GM12801 (cell line): ENCODE results near the gene NEIL3.

ENCODE experiments used
- CTCF ChIP-seq: IDR thresholded peaks from one replicate; pipeline ENCODE4 v1.5.1; 2011; ENCODE audit warnings: control low read depth; ENCODE audit not compliant: insufficient read length; ENCODE audit errors: extremely low read depth

Gene NEIL3

GRCh38 chr4:177271915-177272766 lies 37.5 kb upstream of the NEIL3 start:
- no peak for TF ChIP-seq CTCF

- no peak for TF ChIP-seq CTCF
These were observed 33.7 kb upstream of the NEIL3 start for GRCh38 chr4:177275999-177276398.

GRCh38 chr4:177281351-177281909 lies 28.2 kb upstream of the NEIL3 start:
- no peak for TF ChIP-seq CTCF

- no peak for TF ChIP-seq CTCF
These were observed 27.3 kb upstream of the NEIL3 start for GRCh38 chr4:177282284-177282835.

GRCh38 chr4:177283167-177283566 lies 26.5 kb upstream of the NEIL3 start:
- no peak for TF ChIP-seq CTCF

GRCh38 chr4:177285953-177286352 lies 23.7 kb upstream of the NEIL3 start:
- TF ChIP-seq CTCF: no peak

GRCh38 chr4:177287255-177287654 lies 22.4 kb upstream of the NEIL3 start:
- no peak for TF ChIP-seq CTCF
